ENCODE measurements around the gene OR2K2.

DNA sequence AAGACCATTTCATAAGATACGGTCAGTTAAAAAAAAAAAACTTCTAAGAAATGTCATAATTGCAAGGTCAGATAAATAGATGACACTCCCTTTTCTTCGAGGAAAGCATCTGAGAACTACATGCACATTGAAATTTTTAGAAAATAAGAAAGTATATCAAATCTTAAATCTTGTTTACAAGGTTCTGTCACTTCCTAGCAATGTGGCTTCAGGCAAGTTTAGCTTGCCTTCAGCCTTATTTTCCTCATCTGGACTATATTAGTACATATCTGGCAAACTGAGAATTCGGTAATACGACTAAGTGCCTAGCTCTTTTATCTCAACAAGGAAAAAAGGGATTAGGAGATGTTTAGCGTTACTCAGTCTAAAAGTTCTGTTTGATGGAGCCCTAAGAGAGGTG is 32.5 kb upstream of the OR2K2 start:
- TF ChIP-seq, protein P1, sequence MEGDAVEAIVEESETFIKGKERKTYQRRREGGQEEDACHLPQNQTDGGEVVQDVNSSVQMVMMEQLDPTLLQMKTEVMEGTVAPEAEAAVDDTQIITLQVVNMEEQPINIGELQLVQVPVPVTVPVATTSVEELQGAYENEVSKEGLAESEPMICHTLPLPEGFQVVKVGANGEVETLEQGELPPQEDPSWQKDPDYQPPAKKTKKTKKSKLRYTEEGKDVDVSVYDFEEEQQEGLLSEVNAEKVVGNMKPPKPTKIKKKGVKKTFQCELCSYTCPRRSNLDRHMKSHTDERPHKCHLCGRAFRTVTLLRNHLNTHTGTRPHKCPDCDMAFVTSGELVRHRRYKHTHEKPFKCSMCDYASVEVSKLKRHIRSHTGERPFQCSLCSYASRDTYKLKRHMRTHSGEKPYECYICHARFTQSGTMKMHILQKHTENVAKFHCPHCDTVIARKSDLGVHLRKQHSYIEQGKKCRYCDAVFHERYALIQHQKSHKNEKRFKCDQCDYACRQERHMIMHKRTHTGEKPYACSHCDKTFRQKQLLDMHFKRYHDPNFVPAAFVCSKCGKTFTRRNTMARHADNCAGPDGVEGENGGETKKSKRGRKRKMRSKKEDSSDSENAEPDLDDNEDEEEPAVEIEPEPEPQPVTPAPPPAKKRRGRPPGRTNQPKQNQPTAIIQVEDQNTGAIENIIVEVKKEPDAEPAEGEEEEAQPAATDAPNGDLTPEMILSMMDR (IDR thresholded peaks at IDR 0.05; ENCODE audit: low read depth, low read length) = no peak
- TF ChIP-seq EZH2phosphoT487 (IDR thresholded peaks at IDR 0.05; ENCODE audit: low read depth) = no peak
